MM.1S (cell line): ENCODE results near the gene HHIPL2.

Experiments used
- CTCF ChIP-seq: fragments of 300-600 bp; sonication (generic); IDR thresholded peaks from 2 replicates; pipeline ENCODE4 v1.5.1; 2016; ENCODE audit warnings: antibody characterized with exemption, low read length, mixed read lengths
- EZH2 ChIP-seq: fragments of 300-600 bp; sonication (generic); optimal IDR thresholded peaks from 2 replicates; pipeline ENCODE3; 2017; ENCODE audit warnings: low read depth, mild to moderate bottlenecking, antibody characterized with exemption, low read length, mixed read lengths

- no peak for TF ChIP-seq CTCF
- TF ChIP-seq EZH2: no peak
Measured at GRCh38 chr1:222561656-222562055, 13.8 kb upstream of the HHIPL2 start.
